Astrocyte (in vitro differentiated cells and primary cell): ENCODE data around the gene EYS. TPM values are rescaled to one million over a fixed set of nuclear protein-coding genes. Genes with fewer than 3 reads are reported as not detected.

ENCODE experiments used
- DNase-seq: peaks from one replicate; pipeline ENCODE4 v3.0.0-alpha.2; 2010; ENCODE audit warnings: low read depth
- FAIRE-seq: peaks from 2 replicates; lab custom pipeline; 2011; peaks lifted over from hg19 to GRCh38; lab: Jason Lieb, UNC
- H2AFZ ChIP-seq: 2 replicates; pipeline ENCODE4 v1.6.0; 2012; ENCODE audit warnings: low read depth, low read length, inconsistent platforms
- H3K27ac ChIP-seq: 2 replicates; pipeline ENCODE4 v1.5.1; 2011; ENCODE audit warnings: low read depth, low read length, inconsistent platforms
- H3K27me3 ChIP-seq: 2 replicates; pipeline ENCODE4 v1.6.0; 2011; ENCODE audit warnings: low read length, inconsistent platforms; ENCODE audit not compliant: insufficient read depth
- H3K36me3 ChIP-seq: 2 replicates; pipeline ENCODE4 v1.5.1; 2011; ENCODE audit warnings: low read length, inconsistent platforms; ENCODE audit not compliant: insufficient read depth
- H3K4me1 ChIP-seq: 2 replicates; pipeline ENCODE4 v1.5.1; 2011; ENCODE audit warnings: low read length, inconsistent platforms; ENCODE audit not compliant: insufficient read depth
- H3K4me2 ChIP-seq: 2 replicates; pipeline ENCODE4 v1.6.0; 2012; ENCODE audit warnings: low read length, inconsistent platforms
- H3K4me3 ChIP-seq: 2 replicates; pipeline ENCODE4 v1.5.1; 2011; ENCODE audit warnings: low read depth, mild to moderate bottlenecking, low read length, inconsistent platforms; ENCODE audit not compliant: insufficient read depth
- H3K79me2 ChIP-seq: 2 replicates; pipeline ENCODE4 v1.6.0; 2012; ENCODE audit warnings: mild to moderate bottlenecking, low read length, inconsistent platforms; ENCODE audit not compliant: insufficient read depth
- H3K9ac ChIP-seq: 2 replicates; pipeline ENCODE4 v1.6.0; 2012; ENCODE audit warnings: mild to moderate bottlenecking, low read length, inconsistent platforms
- H3K9me3 ChIP-seq: 2 replicates; pipeline ENCODE4 v1.5.1; 2012; ENCODE audit warnings: low read depth, mild to moderate bottlenecking, low read length, inconsistent platforms; ENCODE audit not compliant: insufficient read depth
- H4K20me1 ChIP-seq: 2 replicates; pipeline ENCODE4 v1.6.0; 2012; ENCODE audit warnings: low read length, inconsistent platforms; ENCODE audit not compliant: insufficient read depth
- H3K27ac Mint-ChIP-seq: one replicate; pipeline ENCODE4 v1.8.0; 2021; ENCODE audit warnings: mild to moderate bottlenecking, mixed read lengths; ENCODE audit not compliant: unreplicated experiment
- H3K27me3 Mint-ChIP-seq: one replicate; pipeline ENCODE4 v1.8.0; 2021; ENCODE audit warnings: low read depth, mixed read lengths; ENCODE audit not compliant: unreplicated experiment
- H3K36me3 Mint-ChIP-seq: one replicate; pipeline ENCODE4 v1.8.0; 2021; ENCODE audit warnings: low read depth, mixed read lengths; ENCODE audit not compliant: unreplicated experiment
- H3K4me1 Mint-ChIP-seq: one replicate; pipeline ENCODE4 v1.8.0; 2021; ENCODE audit warnings: low read depth, mixed read lengths; ENCODE audit not compliant: unreplicated experiment
- H3K4me3 Mint-ChIP-seq: one replicate; pipeline ENCODE4 v1.8.0; 2021; ENCODE audit warnings: mild to moderate bottlenecking, moderate library complexity, mixed read lengths; ENCODE audit not compliant: unreplicated experiment
- H3K9me3 Mint-ChIP-seq: one replicate; pipeline ENCODE4 v1.8.0; 2021; ENCODE audit warnings: mild to moderate bottlenecking, mixed read lengths; ENCODE audit not compliant: unreplicated experiment
- CTCF ChIP-seq: IDR thresholded peaks from 2 replicates; pipeline ENCODE4 v1.5.1; 2011; ENCODE audit warnings: low read depth, mild to moderate bottlenecking, inconsistent platforms, low read length, moderate library complexity; ENCODE audit not compliant: insufficient read depth
- EZH2 ChIP-seq: IDR thresholded peaks from 2 replicates; pipeline ENCODE4 v1.6.1; 2012; ENCODE audit warnings: mild to moderate bottlenecking, low read length, inconsistent platforms; ENCODE audit not compliant: insufficient read depth
- total RNA-seq: library from RNA; stranded (reverse); gene quantifications from 2 replicates; pipeline ENCODE4 v1.2.1, GENCODE V29; 2021

EYS gene
- total RNA-seq, 1 donor from 2014 or later = 0.16 TPM

GRCh38 chr6:63730311-63730710 lies 1976.7 kb downstream of the EYS start:
- Histone ChIP-seq H3K27ac (no peak overlapping the region), H4K20me1 (no peaks in the 10 kb centered on the region), H3K4me3 (no peak overlapping the region), H3K4me1 (peaks cover 9% of the 10 kb centered on the region), H3K9me3 (no peaks in the 10 kb centered on the region), H3K27me3 (no peaks in the 10 kb centered on the region), H3K79me2 (no peaks in the 10 kb centered on the region), H3K4me2 (no peak overlapping the region), H2AFZ (no peak overlapping the region), H3K9ac (no peak overlapping the region), H3K36me3 (no peaks in the 10 kb centered on the region)
- H3K4me1 Mint-ChIP-seq = no peaks in the 10 kb centered on the region
- no peaks in the 10 kb centered on the region for H3K36me3 Mint-ChIP-seq
- no peaks in the 10 kb centered on the region for H3K27me3 Mint-ChIP-seq
- no peak for FAIRE-seq
- TF ChIP-seq EZH2 (no peak), CTCF (no peak)
- H3K4me3 Mint-ChIP-seq = no peak overlapping the region
- H3K27ac Mint-ChIP-seq = no peak overlapping the region
- DNase-seq = no peak
- no peaks in the 10 kb centered on the region for H3K9me3 Mint-ChIP-seq

GRCh38 chr6:63724721-63725120 lies 1982.3 kb downstream of the EYS start:
- H3K4me1 Mint-ChIP-seq = no peaks in the 10 kb centered on the region
- Histone ChIP-seq H4K20me1 (no peaks in the 10 kb centered on the region), H3K79me2 (no peaks in the 10 kb centered on the region), H3K9ac (no peak overlapping the region), H3K4me1 (no peaks in the 10 kb centered on the region), H3K4me3 (no peak overlapping the region), H3K27ac (no peak overlapping the region), H3K27me3 (no peaks in the 10 kb centered on the region), H3K36me3 (no peaks in the 10 kb centered on the region), H2AFZ (no peak overlapping the region), H3K9me3 (no peaks in the 10 kb centered on the region), H3K4me2 (no peak overlapping the region)
- H3K9me3 Mint-ChIP-seq = no peaks in the 10 kb centered on the region
- H3K36me3 Mint-ChIP-seq = no peaks in the 10 kb centered on the region
- DNase-seq = no peak
- H3K27ac Mint-ChIP-seq = no peak overlapping the region
- H3K27me3 Mint-ChIP-seq = no peaks in the 10 kb centered on the region
- no peak for FAIRE-seq
- TF ChIP-seq EZH2 (no peak), CTCF (no peak)
- H3K4me3 Mint-ChIP-seq = no peak overlapping the region

GRCh38 chr6:63721181-63721580 lies 1985.8 kb downstream of the EYS start:
- TF ChIP-seq EZH2 (no peak), CTCF (no peak)
- no peak overlapping the region for H3K4me3 ChIP-seq
- H3K27ac ChIP-seq = no peak overlapping the region
- Mint-ChIP-seq H3K4me1 (no peaks in the 10 kb centered on the region), H3K27me3 (no peaks in the 10 kb centered on the region), H3K36me3 (no peaks in the 10 kb centered on the region), H3K9me3 (no peaks in the 10 kb centered on the region), H3K4me3 (no peak overlapping the region), H3K27ac (no peak overlapping the region)
- H4K20me1 ChIP-seq = no peaks in the 10 kb centered on the region
- H3K4me2 ChIP-seq = no peak overlapping the region
- FAIRE-seq (no peak), DNase-seq (no peak)
- H3K79me2 ChIP-seq = no peaks in the 10 kb centered on the region
- no peak overlapping the region for H2AFZ ChIP-seq
- H3K36me3 ChIP-seq = no peaks in the 10 kb centered on the region
- no peak overlapping the region for H3K9ac ChIP-seq
- no peaks in the 10 kb centered on the region for H3K27me3 ChIP-seq
- no peaks in the 10 kb centered on the region for H3K4me1 ChIP-seq
- no peaks in the 10 kb centered on the region for H3K9me3 ChIP-seq
